Astrocyte (in vitro differentiated cells and primary cell): ENCODE results near the gene BSG. TPM values are rescaled to one million over a fixed set of nuclear protein-coding genes. Genes with fewer than 3 reads are reported as not detected.

ENCODE experiments used
- DNase-seq: peaks from one replicate; pipeline ENCODE4 v3.0.0-alpha.2; 2010; ENCODE audit warnings: low read depth
- FAIRE-seq: peaks from 2 replicates; lab custom pipeline; 2011; peaks lifted over from hg19 to GRCh38; lab: Jason Lieb, UNC
- H2AFZ ChIP-seq: 2 replicates; pipeline ENCODE4 v1.6.0; 2012; ENCODE audit warnings: low read depth, low read length, inconsistent platforms
- H3K27ac ChIP-seq: 2 replicates; pipeline ENCODE4 v1.5.1; 2011; ENCODE audit warnings: low read depth, low read length, inconsistent platforms
- H3K27me3 ChIP-seq: 2 replicates; pipeline ENCODE4 v1.6.0; 2011; ENCODE audit warnings: low read length, inconsistent platforms; ENCODE audit not compliant: insufficient read depth
- H3K36me3 ChIP-seq: 2 replicates; pipeline ENCODE4 v1.5.1; 2011; ENCODE audit warnings: low read length, inconsistent platforms; ENCODE audit not compliant: insufficient read depth
- H3K4me1 ChIP-seq: 2 replicates; pipeline ENCODE4 v1.5.1; 2011; ENCODE audit warnings: low read length, inconsistent platforms; ENCODE audit not compliant: insufficient read depth
- H3K4me2 ChIP-seq: 2 replicates; pipeline ENCODE4 v1.6.0; 2012; ENCODE audit warnings: low read length, inconsistent platforms
- H3K4me3 ChIP-seq: 2 replicates; pipeline ENCODE4 v1.5.1; 2011; ENCODE audit warnings: low read depth, mild to moderate bottlenecking, low read length, inconsistent platforms; ENCODE audit not compliant: insufficient read depth
- H3K79me2 ChIP-seq: 2 replicates; pipeline ENCODE4 v1.6.0; 2012; ENCODE audit warnings: mild to moderate bottlenecking, low read length, inconsistent platforms; ENCODE audit not compliant: insufficient read depth
- H3K9ac ChIP-seq: 2 replicates; pipeline ENCODE4 v1.6.0; 2012; ENCODE audit warnings: mild to moderate bottlenecking, low read length, inconsistent platforms
- H3K9me3 ChIP-seq: 2 replicates; pipeline ENCODE4 v1.5.1; 2012; ENCODE audit warnings: low read depth, mild to moderate bottlenecking, low read length, inconsistent platforms; ENCODE audit not compliant: insufficient read depth
- H4K20me1 ChIP-seq: 2 replicates; pipeline ENCODE4 v1.6.0; 2012; ENCODE audit warnings: low read length, inconsistent platforms; ENCODE audit not compliant: insufficient read depth
- H3K27ac Mint-ChIP-seq: one replicate; pipeline ENCODE4 v1.8.0; 2021; ENCODE audit warnings: mild to moderate bottlenecking, mixed read lengths; ENCODE audit not compliant: unreplicated experiment
- H3K27me3 Mint-ChIP-seq: one replicate; pipeline ENCODE4 v1.8.0; 2021; ENCODE audit warnings: low read depth, mixed read lengths; ENCODE audit not compliant: unreplicated experiment
- H3K36me3 Mint-ChIP-seq: one replicate; pipeline ENCODE4 v1.8.0; 2021; ENCODE audit warnings: low read depth, mixed read lengths; ENCODE audit not compliant: unreplicated experiment
- H3K4me1 Mint-ChIP-seq: one replicate; pipeline ENCODE4 v1.8.0; 2021; ENCODE audit warnings: low read depth, mixed read lengths; ENCODE audit not compliant: unreplicated experiment
- H3K4me3 Mint-ChIP-seq: one replicate; pipeline ENCODE4 v1.8.0; 2021; ENCODE audit warnings: mild to moderate bottlenecking, moderate library complexity, mixed read lengths; ENCODE audit not compliant: unreplicated experiment
- H3K9me3 Mint-ChIP-seq: one replicate; pipeline ENCODE4 v1.8.0; 2021; ENCODE audit warnings: mild to moderate bottlenecking, mixed read lengths; ENCODE audit not compliant: unreplicated experiment
- CTCF ChIP-seq: IDR thresholded peaks from 2 replicates; pipeline ENCODE4 v1.5.1; 2011; ENCODE audit warnings: low read depth, mild to moderate bottlenecking, inconsistent platforms, low read length, moderate library complexity; ENCODE audit not compliant: insufficient read depth
- EZH2 ChIP-seq: IDR thresholded peaks from 2 replicates; pipeline ENCODE4 v1.6.1; 2012; ENCODE audit warnings: mild to moderate bottlenecking, low read length, inconsistent platforms; ENCODE audit not compliant: insufficient read depth
- total RNA-seq: library from RNA; stranded (reverse); gene quantifications from 2 replicates; pipeline ENCODE4 v1.2.1, GENCODE V29; 2021

BSG gene
- total RNA-seq, 1 donor from 2014 or later, result 807 TPM

GRCh38 chr19:543910-544608, 28.3 kb upstream of the BSG start, which contains the start of gene GZMM:
TSS of gene GZMM (plus strand) at chr19:544053. CDS start at chr19:544072, 19 bp downstream.
- H3K4me1 Mint-ChIP-seq, result no peaks in the 10 kb centered on the region
- Histone ChIP-seq H3K27ac (no peak within 1 kb of the TSS), H3K9me3 (no peaks in the 10 kb centered on the region), H4K20me1 (peaks cover 14% of the 10 kb centered on the region), H3K9ac (no peak within 1 kb of the TSS), H3K36me3 (no peaks in the 10 kb centered on the region), H3K4me3 (no peak within 1 kb of the TSS), H2AFZ (no peak within 1 kb of the TSS), H3K4me1 (no peaks in the 10 kb centered on the region), H3K79me2 (peaks cover 2% of the 10 kb centered on the region), H3K27me3 (no peaks in the 10 kb centered on the region), H3K4me2 (no peak within 1 kb of the TSS)
- TF ChIP-seq CTCF (no peak), EZH2 (no peak)
- peaks cover 2% of the 10 kb centered on the region for H3K36me3 Mint-ChIP-seq
- H3K27me3 Mint-ChIP-seq, result no peaks in the 10 kb centered on the region
- no peaks in the 10 kb centered on the region for H3K9me3 Mint-ChIP-seq
- DNase-seq (no peak), FAIRE-seq (no peak)
- H3K4me3 Mint-ChIP-seq, result peak within 1 kb of the TSS; percentile 34
- peak within 1 kb of the TSS; percentile 75 for H3K27ac Mint-ChIP-seq

DNA sequence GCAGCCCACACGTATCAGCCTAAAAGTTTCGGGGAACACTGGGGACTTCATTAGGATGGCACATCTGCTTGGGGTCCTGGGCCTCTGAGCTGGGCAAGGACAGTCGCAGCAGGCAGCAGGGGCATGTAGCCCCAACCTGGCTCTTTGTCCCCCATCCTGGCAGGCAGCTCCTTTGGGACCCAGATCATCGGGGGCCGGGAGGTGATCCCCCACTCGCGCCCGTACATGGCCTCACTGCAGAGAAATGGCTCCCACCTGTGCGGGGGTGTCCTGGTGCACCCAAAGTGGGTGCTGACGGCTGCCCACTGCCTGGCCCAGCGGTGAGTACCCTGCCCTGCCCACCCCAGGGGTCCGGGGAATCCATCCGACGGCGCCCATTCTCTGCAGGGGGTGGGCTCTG, 25.3 kb upstream of the BSG start:
- Histone ChIP-seq H3K9me3 (no peaks in the 10 kb centered on the region), H3K79me2 (no peaks in the 10 kb centered on the region), H3K4me2 (no peak overlapping the region), H3K4me1 (no peaks in the 10 kb centered on the region), H3K27ac (no peak overlapping the region), H3K9ac (no peak overlapping the region), H2AFZ (no peak overlapping the region), H3K36me3 (no peaks in the 10 kb centered on the region), H3K4me3 (no peak overlapping the region), H3K27me3 (no peaks in the 10 kb centered on the region), H4K20me1 (peaks cover 4% of the 10 kb centered on the region)
- no peaks in the 10 kb centered on the region for H3K9me3 Mint-ChIP-seq
- no peak overlapping the region for H3K4me3 Mint-ChIP-seq
- H3K4me1 Mint-ChIP-seq, result no peaks in the 10 kb centered on the region
- FAIRE-seq, result no peak
- TF ChIP-seq EZH2 (no peak), CTCF (no peak)
- no peak for DNase-seq
- H3K27me3 Mint-ChIP-seq, result no peaks in the 10 kb centered on the region
- no peak overlapping the region for H3K27ac Mint-ChIP-seq
- H3K36me3 Mint-ChIP-seq, result peaks cover 2% of the 10 kb centered on the region
